HG03108 (cell line): Measurements from ENCODE around the gene EEF1G.

Source experiments
- ATAC-seq: cut with Tn5 transposase; IDR thresholded peaks from one replicate; pipeline ENCODE4 v1.9.1; 2021; ENCODE audit warnings: moderate library complexity; ENCODE audit not compliant: unreplicated experiment

EEF1G gene

DNA sequence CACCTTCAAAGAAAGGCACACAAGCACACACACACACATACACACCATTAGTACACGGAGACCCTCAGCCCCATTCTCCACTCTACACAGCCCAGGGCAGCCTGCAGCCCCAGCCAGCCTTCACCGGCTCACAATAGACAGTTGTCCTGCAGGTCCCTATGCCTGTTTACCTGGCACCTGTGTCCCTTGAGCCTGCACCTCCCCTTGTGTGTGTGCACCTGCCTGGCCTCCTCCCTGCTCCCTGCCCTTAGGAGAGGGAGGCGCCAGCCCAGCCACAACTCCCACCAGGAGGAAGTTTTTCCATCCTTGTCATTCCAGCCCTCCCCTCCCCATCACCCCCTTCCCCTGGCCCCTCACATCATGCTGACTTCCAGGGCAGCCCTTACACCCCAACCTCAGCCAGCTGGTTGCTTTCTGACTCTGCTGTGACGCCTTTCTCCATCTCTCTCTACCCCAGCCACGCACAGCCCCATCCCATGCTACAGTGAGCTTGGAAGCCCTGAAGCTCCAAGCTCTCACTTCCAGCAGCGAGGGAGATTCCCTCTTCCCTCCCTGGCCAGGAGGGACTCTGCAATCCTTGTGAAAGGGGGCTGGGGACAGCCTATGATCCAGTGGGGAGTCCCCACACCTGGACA lies 31.5 kb downstream of the EEF1G start:
- ATAC-seq: no peak

DNA sequence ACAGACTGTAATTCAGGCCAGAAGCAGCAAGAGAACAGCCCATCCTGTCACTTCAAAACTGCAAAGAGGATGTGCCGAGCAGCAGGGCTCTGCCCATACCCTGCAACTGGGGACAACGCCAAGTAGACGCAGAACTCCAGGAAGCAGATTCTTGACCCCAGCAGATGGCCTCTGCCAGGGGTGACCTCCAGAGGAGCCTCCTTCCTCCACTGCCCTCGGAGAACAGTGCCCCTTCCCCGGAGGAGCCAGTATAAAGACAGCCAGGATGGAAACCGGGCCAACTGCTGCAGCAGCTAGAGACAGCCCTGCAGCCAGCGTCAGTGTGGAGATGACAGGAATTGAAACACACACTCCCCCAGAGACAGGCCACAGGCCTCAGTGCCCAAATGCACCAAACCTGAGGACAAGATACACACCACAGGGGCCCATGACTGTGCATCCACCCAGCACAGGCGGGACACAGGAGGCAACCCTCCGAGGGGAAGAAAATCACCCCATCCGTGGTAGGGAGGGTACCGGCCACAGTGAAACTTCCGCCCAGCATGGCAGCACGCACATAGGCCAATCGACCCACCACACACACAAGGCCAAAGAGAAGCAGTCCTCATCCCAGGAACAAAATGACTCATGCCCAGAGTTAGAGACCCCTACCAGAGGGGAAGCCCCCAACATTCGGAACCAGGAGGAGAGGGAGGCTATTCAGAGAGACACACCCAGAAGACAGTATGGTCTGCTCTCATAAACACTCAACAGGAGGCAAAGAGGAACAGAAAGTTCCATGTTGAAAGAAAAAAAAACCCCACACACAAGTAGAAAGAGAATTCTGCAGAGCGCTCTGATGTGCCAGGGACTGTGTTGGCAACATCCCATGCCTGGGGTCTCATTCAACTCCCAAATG lies 32.6 kb downstream of the EEF1G start:
- peak; percentile 33 for ATAC-seq

DNA sequence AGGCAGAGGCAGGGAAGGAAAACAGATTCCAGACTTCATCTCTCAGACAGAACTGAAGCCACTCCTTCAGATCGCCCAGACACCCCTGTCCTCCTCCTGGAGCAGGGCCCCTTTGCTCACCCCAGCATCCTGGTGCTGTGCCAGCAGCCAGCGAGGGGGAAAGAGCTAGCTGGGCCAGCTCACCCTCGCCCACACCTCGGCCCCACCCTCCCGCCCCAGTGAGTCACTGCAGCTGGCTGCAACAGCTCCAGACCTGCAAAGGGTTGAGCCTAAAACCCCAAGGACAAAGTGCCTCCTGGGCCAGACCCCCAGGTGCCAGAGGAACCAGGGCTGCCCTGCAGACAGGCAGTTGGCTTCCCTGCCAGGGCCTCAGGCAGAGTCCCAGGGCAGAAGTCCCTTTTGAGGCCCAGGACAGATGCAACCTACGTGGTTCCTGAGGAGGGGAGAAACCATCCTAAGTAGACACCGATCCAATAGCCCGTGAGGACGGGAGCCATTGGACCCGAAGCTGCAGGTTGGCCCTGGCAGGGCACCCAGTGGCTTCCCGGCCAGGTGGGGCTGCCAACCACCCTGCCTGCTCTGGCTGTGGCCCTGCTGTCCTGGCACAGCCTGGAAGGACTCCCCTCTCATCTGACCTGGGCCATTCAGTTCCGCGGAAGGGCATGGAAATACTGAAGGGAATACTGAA lies 34.3 kb downstream of the EEF1G start:
- no peak for ATAC-seq

- no peak for ATAC-seq
These were observed 35.0 kb downstream of the EEF1G start for GRCh38 chr11:62538470-62539237.

- no peak for ATAC-seq
These were observed 37.3 kb downstream of the EEF1G start for GRCh38 chr11:62536301-62536957.

GRCh38 chr11:62535802-62536201 lies 37.9 kb downstream of the EEF1G start:
- no peak for ATAC-seq

- no peak for ATAC-seq
These were observed 38.7 kb downstream of the EEF1G start for GRCh38 chr11:62534779-62535545.

DNA sequence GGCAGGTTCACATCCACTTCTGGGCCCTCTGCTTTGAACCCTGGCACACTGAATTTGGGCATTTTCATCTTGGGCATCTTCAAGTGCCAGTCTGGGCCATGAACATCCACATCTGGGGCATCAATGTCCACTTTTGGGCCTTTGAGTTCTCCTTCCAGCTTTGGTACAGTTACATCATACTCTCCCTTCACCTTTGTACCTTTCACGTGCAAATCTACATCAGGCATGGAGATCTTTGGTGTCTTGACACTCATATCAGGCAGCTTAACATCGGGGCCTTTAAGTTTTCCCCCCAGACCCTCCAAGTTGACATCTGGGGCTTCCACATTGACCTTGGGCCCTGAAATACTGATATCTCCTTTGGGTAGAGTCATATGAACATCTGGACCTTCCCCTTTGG lies 41.6 kb downstream of the EEF1G start:
- ATAC-seq: no peak

DNA sequence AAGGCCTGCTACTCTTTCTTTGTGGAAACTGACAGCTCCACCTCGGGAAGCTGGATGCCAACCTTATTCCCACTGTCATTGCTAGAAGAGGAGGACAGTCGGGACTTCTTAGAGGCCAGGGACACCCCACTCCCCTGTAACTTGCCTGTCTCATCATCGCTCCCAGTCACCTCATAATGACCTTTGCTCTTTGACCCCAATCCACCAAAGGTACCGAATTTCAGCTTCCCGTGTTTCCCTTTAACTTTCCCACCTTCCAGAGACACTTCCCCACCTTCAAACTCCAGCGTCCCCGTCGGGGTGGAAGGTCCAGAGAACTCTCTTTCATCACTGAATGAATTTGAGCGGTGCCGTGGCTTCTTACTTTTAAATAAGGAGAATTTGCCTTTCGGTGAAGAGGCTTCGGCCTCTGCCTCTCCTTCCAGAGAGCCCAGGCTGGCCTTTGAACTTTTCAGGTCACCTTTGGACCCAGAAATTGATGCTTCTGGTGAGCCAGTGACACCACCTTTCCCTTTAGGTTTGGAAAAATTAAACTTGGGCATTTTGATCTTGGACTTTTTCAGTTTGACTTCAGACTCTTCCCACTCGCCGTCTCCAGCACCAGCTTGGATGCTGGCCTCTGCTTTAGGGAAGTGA lies 56.8 kb downstream of the EEF1G start:
- no peak for ATAC-seq

- peak; percentile 72 for ATAC-seq
These were observed 59.5 kb downstream of the EEF1G start for GRCh38 chr11:62514151-62514550.

DNA sequence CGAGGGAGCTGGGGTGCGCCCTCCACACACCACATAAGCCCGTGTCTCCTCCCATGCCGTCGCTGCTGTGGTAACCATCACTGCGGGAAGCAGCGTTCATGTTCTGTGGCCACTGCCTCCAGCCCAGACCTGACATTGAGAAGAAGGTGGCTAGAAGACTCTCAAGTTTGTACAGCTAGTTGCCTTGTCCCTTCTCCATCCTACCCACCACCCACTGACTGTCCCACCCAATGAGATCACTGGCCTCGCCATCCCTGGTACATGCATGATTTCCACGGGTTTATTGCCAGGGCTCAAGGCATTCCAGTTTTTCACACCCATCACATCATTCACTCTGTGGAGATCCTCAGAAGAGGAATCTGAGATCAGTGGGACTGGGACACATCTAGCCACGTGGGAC lies 60.1 kb downstream of the EEF1G start:
- no peak for ATAC-seq

DNA sequence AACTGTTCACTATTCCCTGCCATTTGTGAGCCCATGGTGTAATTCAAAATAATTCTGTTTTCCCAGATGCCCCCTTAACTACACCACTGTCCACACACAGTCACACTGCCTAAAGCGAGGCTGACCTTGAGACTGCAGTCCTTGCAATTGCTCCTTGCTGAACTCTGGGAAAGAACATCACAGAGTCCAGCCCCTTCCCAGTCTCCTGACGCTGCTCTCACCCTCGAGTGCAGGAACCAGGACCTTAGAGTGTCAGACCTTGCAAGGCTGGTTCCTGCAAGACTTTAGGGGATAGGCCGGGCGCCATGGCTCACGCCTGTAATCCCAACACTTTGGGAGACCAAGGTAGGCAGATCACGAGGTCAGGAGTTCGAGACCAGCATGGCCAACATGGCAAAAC lies 60.7 kb downstream of the EEF1G start:
- ATAC-seq: no peak
